Stimulated activated CD4-positive, alpha-beta T cell treated with anti-CD3 and anti-CD28 coated beads, Interleukin-4, amount 100 ng/mL, for 1 hour (primary cell): ENCODE results near the gene DESI2.
A peak's percentile ranks its signal among the peaks of the same experiment; 100 is the strongest.

Experiments used
- DNase-seq: peaks from one replicate; pipeline ENCODE4 v3.0.0-alpha.2; 2020

DESI2 gene

DNA sequence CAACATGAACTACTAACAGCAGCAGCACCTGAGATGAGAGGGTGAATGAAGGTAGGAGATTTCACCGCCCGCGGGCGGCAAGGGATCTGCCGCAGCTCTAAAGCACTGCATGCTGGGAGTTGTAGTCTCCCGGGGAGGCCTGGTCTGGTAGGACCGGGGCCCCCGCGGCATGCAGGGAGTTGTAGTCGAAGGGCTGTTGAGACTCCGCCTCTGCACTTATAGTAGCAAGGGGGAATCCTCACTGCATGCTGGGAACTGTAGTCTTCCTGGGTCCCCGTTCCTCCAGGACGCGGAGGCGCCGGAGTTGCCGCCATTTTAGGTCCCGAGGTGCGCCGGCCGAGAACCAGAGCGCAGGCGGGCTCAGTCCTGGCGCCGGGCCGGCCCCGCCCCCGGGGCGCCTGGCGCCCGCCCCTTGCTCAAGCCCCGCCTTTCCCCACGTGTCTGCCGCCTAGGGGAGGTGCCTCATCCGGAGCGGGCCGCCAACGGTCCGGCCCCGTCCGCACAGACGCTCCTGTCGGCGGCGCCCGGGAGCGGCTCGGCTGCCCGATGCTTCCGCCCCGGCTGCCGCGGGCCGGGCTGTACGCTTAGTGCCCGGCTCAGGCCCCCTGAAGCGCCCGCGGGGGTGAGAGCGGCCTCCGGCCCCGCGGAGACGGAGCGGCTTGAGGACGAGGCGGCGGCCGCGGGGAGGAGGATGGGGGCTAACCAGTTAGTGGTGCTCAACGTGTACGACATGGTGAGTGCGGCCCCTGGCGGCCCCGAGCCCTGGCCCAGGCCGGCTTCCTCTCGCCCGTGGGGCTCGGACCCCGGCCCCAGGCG lies at the start of gene DESI2:
TSS of gene DESI2 (plus strand) at position 504 of the 816 bp plus-strand sequence. CDS start at position 692, 188 bp downstream.
- DNase-seq, result peak; percentile 96

DNA sequence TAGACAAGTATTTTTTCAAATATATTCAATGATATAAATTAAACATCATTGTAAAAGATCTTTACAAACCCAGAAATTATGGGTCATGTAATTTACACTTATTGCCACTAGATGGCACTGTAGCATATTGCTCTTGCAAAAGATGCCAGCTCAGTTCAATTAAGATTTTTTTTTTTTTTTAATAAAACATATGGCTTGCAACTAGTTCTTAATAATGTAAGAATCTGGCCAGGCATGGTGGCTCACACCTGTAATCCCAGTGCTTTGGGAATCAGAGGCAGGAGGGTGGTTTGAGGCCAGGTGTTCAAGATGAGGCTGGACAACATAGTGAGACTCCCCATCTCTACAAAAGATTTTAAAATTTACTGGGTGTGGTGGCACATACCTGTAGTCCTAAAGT lies 49.4 kb upstream of the DESI2 start:
- DNase-seq, result no peak

DNA sequence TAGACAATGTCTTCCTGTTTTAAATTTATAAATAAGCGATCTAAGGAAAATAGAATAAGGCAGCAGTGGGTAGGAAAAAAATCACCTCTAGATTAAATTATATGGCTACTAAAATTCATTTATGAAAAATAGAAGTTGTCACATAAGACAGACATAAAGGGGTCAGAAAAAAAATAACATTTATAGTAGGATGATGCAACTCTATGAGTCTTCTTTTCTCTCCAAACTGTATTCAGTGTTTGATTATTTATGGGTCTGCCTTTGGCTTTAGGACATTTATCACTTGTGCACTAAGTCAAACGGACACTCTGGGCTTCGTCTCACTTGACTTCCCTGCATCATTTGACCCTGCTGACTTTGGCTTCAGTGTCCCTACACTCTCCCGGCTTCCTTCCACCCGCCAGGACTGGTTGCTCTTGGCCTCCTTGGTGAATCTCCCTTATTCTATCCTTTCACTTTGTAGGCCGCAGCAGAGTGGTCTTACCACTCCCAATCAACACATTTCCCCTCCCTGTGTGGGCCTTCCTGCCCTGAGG lies 47.0 kb upstream of the DESI2 start:
- no peak for DNase-seq

DNA sequence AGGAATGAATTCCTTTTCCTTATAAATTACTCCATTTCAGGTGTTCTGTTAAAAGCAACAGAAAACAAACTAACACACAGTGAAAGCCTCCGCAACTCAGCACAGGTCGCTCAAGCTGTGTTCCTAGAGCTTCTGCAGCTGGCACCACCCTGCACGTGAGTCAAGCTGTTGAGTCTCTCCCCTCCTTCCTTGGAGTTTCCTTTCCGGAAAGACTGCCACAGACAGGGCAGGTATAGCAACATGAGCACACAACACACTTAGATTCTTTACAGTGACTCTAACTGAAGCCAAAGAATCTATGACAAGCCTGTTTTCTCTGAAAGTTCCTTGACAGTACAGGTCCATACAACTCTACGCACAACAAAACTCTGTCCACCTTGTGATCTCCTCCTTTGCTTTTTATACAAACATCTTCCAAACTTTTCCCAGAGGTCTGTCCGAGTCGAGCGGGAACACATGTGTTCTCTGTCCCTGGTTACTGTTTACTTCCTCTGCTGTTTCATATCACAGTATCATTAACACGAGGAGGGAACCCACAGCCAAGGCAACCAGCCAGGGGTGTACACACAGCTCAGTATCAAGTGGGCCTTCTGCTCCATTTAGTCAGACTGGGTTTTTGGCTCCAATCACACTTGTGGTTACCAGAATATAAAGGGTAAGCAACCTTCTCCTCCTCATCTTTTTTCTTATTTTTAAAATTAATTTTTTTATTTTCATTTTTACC lies 38.7 kb upstream of the DESI2 start:
- no peak for DNase-seq

DNA sequence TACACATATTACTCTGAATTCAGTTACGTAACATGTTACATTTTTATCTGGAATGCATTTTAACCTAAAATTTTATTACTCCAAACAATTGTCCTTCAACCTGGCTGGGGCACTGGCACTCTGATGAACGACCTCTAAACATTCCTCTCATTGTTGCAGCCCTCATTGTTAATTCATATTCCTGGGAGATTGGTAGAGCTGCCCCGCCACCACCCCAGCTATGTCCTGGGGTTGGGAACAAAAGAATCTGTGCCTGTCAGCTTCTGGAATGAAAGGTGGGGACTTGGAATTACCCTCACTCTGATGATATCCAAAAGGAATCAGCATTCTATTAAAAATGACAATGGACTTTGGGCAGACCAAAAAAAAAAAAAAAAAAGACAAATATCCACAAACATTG lies 38.0 kb upstream of the DESI2 start:
- no peak for DNase-seq

DNA sequence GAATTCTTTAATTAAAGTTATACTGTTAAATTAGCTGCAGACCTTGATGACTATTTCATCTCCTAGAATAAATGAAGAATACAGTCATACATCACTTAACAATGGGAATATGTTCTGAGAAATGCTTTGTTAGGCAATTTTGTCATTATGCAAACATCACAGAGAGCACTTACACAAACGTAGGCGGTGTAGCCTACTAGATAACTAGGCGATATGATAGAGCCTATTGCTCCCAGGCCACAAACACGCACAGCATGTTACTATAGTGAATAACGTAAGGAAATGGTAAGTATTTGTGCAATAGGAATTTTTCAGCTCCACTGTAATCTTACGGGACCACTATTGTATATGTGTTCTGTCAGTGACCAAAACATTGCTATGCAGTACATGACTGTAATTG lies 37.6 kb upstream of the DESI2 start:
- DNase-seq, result no peak

DNA sequence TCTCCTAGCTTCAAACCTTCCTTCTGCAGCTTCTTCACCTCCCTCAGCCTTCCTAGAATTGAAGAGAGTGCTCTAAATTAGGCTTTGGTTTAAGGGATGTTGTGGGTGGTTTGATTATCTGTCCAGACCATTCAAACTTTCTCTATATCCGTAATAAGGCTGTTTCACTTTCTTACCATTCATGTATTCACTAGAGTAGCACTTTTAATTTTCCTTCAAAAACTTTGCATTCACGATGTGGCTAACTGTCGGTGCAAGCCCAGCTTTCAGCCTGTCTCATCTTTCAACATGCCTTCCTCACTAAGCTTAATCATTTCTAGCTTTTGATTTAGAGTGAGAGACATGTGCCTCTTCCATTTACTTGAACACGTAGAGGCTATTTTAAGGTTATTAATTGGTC lies 26.2 kb upstream of the DESI2 start:
- DNase-seq, result no peak

DNA sequence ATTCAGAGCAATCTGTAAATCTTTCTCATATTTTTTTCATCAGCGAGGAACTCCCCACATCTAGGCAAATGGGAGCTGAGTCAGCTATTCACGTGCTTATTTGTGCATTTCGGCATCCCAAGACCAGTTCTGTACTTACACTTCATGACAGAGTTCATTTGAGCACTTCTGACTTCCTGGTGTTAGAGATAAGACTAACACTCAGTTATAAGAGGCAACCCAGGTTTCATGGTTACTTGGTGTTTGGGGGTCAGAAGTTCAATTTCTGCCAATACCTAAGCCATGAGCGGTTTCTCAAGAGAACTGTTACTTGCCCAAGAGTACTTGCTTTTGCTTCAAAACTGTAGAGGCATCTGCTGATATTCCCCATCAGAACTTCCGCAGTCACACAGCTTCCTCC lies 24.1 kb upstream of the DESI2 start:
- DNase-seq, result no peak

DNA sequence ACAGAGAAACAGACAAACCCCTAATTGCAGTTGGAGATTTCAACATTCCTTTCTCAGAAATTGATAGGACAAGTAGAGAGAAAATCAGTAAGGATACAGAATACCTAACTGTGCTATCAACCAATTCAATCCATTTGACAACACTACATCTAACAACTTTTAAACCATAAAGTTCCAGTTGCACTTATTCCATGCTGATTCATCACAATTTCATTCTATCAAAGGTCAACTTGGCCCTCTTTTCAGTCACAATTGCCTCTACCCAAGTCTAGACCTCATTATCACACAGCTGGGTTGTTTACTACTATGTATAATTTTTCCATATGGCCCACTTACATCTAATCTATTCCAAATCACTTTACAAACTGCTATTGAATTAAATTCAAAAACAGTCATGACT lies 19.8 kb upstream of the DESI2 start:
- no peak for DNase-seq

DNA sequence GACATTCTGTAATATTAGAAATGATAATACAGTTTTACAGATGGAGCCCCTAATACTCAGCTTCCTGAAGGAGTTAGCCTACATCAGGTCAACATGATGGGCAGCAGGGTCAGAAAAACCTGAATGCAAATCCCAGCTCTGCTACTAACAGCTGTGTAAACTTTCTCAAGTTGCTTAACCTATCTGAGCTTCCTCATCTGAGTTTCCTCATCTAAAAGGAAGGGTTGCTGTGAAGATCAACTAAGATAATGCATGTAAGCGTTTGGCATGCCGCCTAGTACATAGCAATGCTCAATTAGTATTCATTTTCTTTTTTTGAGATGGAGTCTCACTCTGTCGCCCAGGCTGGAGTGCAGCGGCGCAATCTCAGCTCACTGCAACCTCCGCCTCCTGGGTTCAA lies 18.4 kb upstream of the DESI2 start:
- DNase-seq, result no peak

DNA sequence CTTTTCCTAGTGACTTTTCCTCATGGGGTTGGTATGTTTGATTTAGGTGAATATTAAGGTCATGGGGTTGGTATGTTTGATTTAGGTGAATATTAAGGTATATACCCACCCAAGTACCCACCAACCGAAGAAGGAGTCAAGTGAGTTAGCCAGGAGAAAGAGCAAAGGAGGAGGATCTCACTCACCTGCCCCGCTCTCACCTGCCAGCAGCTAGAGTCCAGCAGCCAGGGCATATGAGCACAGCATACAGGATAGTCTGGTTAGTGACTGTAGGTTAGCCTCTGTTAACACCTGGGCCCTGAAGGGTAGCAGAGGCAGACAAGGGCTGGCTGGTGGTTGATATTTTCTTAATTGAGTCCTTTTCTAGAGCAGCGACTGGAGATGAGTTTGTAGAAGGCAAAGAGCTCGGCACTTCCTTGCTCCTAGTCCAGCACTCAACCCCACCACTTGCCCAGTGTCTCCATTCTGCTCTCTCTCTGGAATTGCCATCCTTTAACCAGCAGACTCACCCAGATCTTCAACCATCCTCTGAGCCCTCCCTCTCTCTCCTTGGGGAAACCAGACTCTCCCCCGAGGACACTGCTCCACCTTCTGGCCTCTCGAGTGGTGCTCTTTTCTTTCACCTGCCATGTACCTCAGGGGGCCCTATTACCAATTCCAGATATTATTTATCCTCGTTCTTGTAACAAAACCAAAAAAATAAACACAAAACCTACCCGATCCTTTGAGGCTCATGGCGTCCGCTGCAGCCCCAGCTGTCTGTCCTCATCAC lies 16.3 kb upstream of the DESI2 start:
- DNase-seq, result no peak

DNA sequence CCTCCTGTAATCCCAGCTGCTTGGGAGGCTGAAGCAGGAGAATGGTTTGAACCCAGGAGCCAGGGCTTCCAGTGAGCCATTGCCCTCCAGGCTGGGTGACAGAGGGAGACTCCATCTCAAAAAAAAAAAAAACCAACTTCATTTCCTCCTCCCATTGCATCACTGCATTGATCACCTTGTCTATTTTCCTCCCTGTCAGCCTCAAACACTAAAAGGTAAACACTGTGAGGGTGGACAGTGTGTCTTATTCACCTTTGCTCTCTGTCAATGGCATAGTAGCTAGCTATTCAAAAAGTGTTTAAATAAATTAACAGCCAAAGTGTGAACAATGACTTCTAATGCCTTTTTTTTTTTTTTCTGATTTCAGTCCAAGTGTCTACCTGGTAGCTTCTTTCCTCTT lies 13.4 kb upstream of the DESI2 start:
- DNase-seq, result no peak

DNA sequence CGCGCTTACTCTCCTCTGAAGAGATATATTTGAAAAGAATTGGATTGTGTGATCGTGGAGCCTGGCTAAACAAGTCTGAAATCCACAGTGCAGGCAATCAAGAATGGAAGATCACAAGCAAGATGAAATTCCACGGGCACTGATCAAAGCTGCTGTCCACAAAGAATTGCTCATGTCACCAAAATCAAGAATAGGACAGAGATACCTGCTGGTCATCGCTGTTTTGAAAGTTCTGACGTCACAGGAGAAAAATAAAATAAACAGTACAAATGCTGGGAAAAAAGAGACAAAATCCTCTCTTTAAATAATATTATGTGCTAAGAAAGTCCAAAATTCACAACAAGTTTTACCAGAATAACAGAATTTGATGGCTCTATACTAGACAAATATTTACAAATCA lies 12.0 kb upstream of the DESI2 start:
- no peak for DNase-seq

DNA sequence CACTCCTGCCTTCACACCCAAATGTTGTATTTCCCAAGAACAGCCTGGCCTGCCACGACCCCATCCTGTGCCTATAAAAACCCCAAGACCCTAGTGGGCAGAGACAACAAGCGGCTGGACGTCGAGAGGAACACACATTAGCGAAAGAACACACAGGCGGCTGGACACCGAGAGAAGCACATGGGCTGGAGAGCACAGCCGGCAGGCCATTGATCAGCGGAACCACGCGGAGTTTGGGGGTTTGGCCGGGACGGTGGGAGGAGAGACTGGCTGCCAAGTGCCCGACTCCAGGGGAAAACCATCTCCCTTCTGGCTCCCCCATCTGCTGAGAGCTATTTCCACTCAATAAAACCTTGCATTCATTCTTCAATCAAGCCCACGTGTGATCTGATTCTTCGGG lies 10.4 kb upstream of the DESI2 start:
- DNase-seq, result no peak

DNA sequence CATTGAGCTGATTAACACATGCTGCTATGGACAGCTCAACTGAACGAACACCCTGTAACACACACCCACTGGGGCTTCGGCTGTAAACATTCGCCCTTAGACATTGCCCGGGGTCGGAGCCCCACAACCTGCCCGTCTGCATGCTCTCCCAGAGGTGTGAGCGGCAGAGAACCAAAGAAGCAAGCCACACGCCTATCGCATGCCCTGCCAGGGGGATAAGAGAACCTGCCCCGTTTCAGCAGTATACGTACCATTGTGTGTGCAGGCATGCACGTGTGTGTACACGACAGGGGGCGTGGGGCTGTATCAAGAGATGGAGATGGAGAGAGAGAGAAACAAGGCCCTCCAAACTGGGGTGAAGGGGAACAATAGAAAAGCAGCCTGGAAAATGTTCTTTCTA lies 9.9 kb upstream of the DESI2 start:
- DNase-seq, result no peak

DNA sequence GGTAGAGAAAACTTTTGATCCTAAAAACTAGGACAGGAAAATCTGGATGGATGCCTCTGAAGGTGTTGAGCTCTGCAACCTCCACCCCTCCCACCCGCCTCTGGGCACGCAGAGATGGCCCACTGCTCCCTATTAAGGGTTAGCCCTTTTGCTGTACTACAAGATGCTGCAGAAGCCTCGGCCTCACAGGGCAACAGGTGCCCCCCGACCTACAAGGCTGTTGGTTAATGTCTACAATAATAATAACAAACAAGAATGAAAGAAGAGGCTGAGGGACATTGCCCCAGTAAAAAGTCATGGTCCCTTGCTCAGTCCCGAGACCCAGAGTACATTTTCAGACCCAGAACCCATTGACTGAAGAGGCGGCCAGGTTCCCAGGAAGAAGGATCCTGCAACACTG lies 7.5 kb upstream of the DESI2 start:
- DNase-seq, result no peak

DNA sequence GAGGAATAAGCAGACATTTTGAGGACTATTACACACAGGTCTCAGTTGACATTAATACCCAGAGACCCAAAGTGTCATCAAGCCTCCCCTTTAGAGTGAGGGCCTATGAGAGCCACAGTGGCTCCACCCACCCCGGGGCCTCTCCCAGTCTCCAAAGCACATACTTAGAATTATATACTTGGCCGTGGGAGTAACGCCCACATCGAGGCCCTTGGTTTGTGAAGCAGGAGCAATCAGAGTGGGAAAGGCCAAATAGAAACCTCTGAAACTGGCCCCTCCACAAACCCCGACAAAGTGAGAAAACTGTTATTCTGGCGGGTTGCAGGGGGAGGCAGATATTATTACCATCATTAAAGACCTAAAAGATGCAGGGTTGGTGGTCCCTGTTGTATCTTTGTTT lies 7.0 kb upstream of the DESI2 start:
- DNase-seq, result no peak

DNA sequence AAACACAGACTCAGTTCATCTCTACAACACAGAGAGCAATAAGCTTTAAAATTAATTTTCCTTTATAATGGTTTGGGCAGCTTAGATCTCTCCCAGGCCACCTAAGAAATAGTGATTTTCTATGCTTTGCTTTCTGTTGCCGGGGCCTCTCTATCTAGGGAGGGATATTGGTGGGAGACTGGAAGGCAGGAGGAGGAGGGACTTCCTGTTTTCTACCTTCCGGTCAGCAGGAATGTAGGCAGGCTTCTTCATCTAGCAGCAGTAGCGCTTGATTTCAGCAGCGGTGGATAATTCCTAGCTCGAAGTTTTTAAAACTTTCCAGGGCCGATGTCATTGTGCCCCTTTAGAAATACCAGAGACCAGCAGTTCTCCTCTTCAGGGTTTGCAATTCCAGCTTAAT lies 5.1 kb upstream of the DESI2 start:
- no peak for DNase-seq

DNA sequence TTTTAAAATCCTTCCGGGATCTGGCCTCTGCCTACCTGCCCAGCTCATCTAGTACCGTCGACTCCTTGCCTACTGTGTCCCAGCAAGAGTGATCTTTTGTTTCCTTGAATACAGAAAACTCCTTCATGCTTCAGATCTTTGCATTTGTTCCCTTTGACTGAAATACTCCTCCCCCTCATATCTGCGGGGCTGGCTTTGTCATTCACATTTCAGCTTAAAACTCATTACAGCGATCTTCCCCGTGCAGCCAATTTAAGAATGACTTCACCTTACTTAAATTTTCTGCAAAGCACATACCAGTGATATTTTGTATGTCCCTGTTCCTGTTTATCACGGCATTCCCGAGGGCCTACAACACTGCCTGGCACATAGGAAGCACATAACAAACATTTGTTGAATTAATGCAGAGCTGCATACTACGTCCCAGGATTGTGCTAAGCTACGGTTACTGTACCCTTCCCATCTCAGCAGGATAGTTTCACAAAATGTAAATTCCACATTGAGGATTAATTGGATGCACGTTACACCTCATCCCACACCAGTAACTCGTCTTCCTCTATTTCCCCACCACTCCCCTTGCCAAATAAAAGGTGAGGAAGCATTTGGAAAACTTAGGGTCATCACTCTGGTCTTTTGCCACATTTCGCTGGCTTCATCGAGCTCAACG lies 837 bp upstream of the DESI2 start:
- no peak for DNase-seq

DNA sequence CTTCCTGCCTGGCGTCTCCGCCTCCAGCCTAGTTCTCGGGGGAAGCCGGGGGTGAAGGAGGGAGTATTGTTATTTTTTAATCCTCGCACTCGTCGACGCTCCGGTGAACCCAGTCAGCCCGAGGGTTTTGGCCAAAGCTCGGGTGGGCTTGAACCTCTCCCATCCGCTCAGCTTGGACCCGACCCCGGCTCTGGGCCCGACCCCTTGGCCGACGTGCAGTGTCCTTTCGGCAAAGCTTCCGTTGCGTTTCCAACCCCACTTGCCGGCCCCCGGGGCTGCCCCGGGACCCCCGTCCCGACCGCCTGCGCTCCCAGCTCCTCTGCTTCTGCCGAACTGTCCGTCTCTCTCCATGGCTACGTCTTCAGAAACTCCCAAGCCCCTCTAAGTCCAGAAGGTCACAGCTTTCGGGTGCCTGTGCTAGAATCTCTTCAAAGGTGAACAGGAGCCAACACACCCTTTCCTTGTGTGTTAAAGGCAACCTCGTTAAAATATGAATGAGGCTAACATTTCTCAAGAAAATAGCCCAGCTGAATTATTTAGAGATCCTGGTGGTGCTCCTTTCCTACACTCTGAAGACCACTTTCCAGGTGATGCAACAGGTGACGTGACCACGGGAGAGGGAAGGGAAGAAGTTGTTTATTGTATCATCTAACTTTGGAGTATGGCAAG lies 647 bp downstream of the DESI2 start:
- DNase-seq, result no peak

DNA sequence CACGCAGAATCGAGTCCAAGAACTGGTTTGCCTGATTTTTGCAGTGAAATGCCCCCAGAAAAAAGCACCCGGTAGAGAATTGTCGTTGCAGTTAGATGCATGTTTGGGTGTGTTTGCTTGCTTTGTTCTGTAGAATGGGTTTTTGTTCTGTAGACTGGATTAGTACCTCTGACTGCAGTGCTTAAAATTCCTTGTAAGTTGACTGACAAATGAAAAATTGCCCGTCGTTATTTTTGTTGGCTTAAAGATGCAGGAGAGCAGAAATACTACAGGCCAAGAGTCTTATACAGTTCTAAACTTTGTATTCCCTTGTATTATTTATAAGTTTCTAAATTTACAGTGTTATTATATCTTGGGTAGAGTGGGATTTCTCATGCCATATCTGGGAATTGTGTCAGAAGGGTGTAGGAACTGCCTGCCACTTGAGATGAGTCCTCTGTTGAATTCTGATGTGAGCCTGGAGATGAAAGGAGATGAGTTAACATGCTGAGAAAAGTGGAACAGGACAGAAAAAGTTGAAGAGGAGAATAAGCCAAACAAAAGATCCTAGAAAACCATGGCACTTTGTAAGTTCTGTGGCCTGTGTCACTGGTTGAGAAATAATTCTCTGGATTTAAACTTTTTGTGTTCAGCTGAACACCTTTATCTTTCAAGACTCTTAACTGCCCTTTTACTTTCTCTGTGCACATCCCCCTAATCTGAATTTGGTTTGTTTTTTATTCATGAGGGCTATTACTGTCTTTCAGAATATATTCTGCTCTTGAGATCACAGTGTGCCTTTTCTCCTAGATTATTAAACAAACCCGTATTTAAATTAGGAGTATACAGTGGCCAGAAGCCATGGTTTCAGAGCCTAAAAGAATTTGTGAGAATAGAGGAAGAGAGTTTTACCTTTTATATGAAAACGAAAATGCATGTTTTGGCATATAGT lies 1.4 kb downstream of the DESI2 start:
- no peak for DNase-seq
